OCI-LY1 (cell line): ENCODE measurements around the gene MC2R.

Source experiments
- H2AFZ ChIP-seq: fragments of 200-600 bp; sonication (generic), shearing (Covaris generic); 2 replicates; pipeline ENCODE4 v1.6.0; 2014; ENCODE audit warnings: antibody characterized with exemption, mild to moderate bottlenecking, low read length
- H3F3A ChIP-seq: fragments of 200-600 bp; sonication (generic), shearing (Covaris generic); 2 replicates; pipeline ENCODE4 v1.6.0; 2014; ENCODE audit warnings: mild to moderate bottlenecking, antibody characterized with exemption, low read length, moderate library complexity; ENCODE audit not compliant: insufficient read depth
- H3K27ac ChIP-seq: fragments of 200-600 bp; sonication (generic); 2 replicates; pipeline ENCODE4 v1.5.1; 2014; ENCODE audit warnings: low read length, mixed run types, mild to moderate bottlenecking, low read depth; ENCODE audit not compliant: poor library complexity, severe bottlenecking
- H3K27me3 ChIP-seq: fragments of 200-600 bp; sonication (generic); 2 replicates; pipeline ENCODE4 v1.6.0; 2014; ENCODE audit warnings: antibody characterized with exemption, mild to moderate bottlenecking, low read length, moderate library complexity; ENCODE audit not compliant: insufficient read depth
- H3K36me3 ChIP-seq: fragments of 200-600 bp; sonication (generic); 2 replicates; pipeline ENCODE4 v1.6.1; 2014; ENCODE audit warnings: mild to moderate bottlenecking, antibody characterized with exemption, low read length, moderate library complexity, mixed read lengths; ENCODE audit not compliant: insufficient read depth
- H3K4me1 ChIP-seq: fragments of 200-600 bp; sonication (generic); 2 replicates; pipeline ENCODE4 v1.5.1; 2014; ENCODE audit warnings: mild to moderate bottlenecking, low read length, moderate library complexity; ENCODE audit not compliant: insufficient read depth, severe bottlenecking
- H3K4me2 ChIP-seq: fragments of 200-600 bp; sonication (generic), shearing (Covaris generic); 2 replicates; pipeline ENCODE4 v1.6.1; 2014; ENCODE audit warnings: low read length
- H3K4me3 ChIP-seq: fragments of 200-600 bp; sonication (generic); 2 replicates; pipeline ENCODE4 v1.5.1; 2014; ENCODE audit warnings: low read length, low read depth, mild to moderate bottlenecking, mixed read lengths; ENCODE audit not compliant: poor library complexity, severe bottlenecking
- H3K79me2 ChIP-seq: fragments of 200-600 bp; shearing (Covaris generic); 2 replicates; pipeline ENCODE4 v1.6.1; 2016; ENCODE audit warnings: mixed run types, low read length, mixed read lengths; ENCODE audit not compliant: insufficient read depth
- H3K9ac ChIP-seq: fragments of 200-600 bp; sonication (generic), shearing (Covaris generic); 2 replicates; pipeline ENCODE4 v1.6.1; 2014; ENCODE audit warnings: mild to moderate bottlenecking, low read length, mixed read lengths
- H3K9me2 ChIP-seq: fragments of 200-600 bp; sonication (generic), shearing (Covaris generic); 2 replicates; pipeline ENCODE4 v1.6.1; 2014; ENCODE audit warnings: low read depth, mild to moderate bottlenecking, low read length, mixed read lengths
- H3K9me3 ChIP-seq: fragments of 200-600 bp; shearing (Covaris generic); 2 replicates; pipeline ENCODE4 v1.6.1; 2014; ENCODE audit warnings: low read length, mixed read lengths
- H4K20me1 ChIP-seq: fragments of 200-600 bp; sonication (generic), shearing (Covaris generic); 2 replicates; pipeline ENCODE4 v1.6.0; 2016; ENCODE audit warnings: mild to moderate bottlenecking, low read length; ENCODE audit not compliant: insufficient read depth
- CTCF ChIP-seq: fragments of 200-600 bp; sonication (generic), shearing (Covaris generic); IDR thresholded peaks from 2 replicates; pipeline ENCODE4 v1.5.1; 2017; ENCODE audit warnings: mild to moderate bottlenecking, antibody characterized with exemption, low read length, moderate library complexity, mixed read lengths
- EZH2 ChIP-seq: fragments of 200-600 bp; sonication (generic), shearing (Covaris generic); IDR thresholded peaks from 2 replicates; pipeline ENCODE4 v1.8.0; 2017; ENCODE audit warnings: borderline replicate concordance, mixed run types, mild to moderate bottlenecking, antibody characterized with exemption, low read length, moderate library complexity, mixed read lengths

The MC2R gene

GRCh38 chr18:13910501-13910900, 4.8 kb downstream of the MC2R start:
- Histone ChIP-seq H3K9me3 (no peaks in the 10 kb centered on the region), H3K4me1 (no peaks in the 10 kb centered on the region), H3K9ac (no peak overlapping the region), H3F3A (no peaks in the 10 kb centered on the region), H3K79me2 (no peaks in the 10 kb centered on the region), H3K9me2 (no peaks in the 10 kb centered on the region), H3K27ac (no peak overlapping the region), H3K27me3 (no peaks in the 10 kb centered on the region), H3K4me3 (no peak overlapping the region), H3K4me2 (no peak overlapping the region), H3K36me3 (no peaks in the 10 kb centered on the region), H4K20me1 (no peaks in the 10 kb centered on the region), H2AFZ (no peak overlapping the region)
- TF ChIP-seq EZH2: no peak
- TF ChIP-seq CTCF: no peak

- H3K4me3 ChIP-seq: no peak overlapping the region
- no peak overlapping the region for H3K9ac ChIP-seq
- H3K27ac ChIP-seq: no peak overlapping the region
- H2AFZ ChIP-seq: no peak overlapping the region
- no peaks in the 10 kb centered on the region for H3K79me2 ChIP-seq
- no peaks in the 10 kb centered on the region for H3F3A ChIP-seq
- no peaks in the 10 kb centered on the region for H4K20me1 ChIP-seq
- H3K27me3 ChIP-seq: no peaks in the 10 kb centered on the region
- no peak overlapping the region for H3K4me2 ChIP-seq
- H3K9me3 ChIP-seq: no peaks in the 10 kb centered on the region
- H3K4me1 ChIP-seq: no peaks in the 10 kb centered on the region
- no peak for TF ChIP-seq EZH2
- TF ChIP-seq CTCF: peak; percentile 37; the same call in 1 of the 2 replicates
- H3K9me2 ChIP-seq: no peaks in the 10 kb centered on the region
- H3K36me3 ChIP-seq: no peaks in the 10 kb centered on the region
These were observed 6.0 kb downstream of the MC2R start for GRCh38 chr18:13909141-13909940.

- Histone ChIP-seq H3K9me2 (no peaks in the 10 kb centered on the region), H3K9ac (no peak overlapping the region), H3K27me3 (no peaks in the 10 kb centered on the region), H3K9me3 (no peaks in the 10 kb centered on the region), H3K36me3 (no peaks in the 10 kb centered on the region), H3F3A (no peaks in the 10 kb centered on the region), H3K79me2 (no peaks in the 10 kb centered on the region), H3K4me1 (no peaks in the 10 kb centered on the region), H3K4me2 (no peak overlapping the region), H3K4me3 (no peak overlapping the region), H3K27ac (no peak overlapping the region), H4K20me1 (no peaks in the 10 kb centered on the region), H2AFZ (no peak overlapping the region)
- TF ChIP-seq CTCF (no peak), EZH2 (no peak)
These were observed 14.7 kb downstream of the MC2R start for GRCh38 chr18:13900633-13901032.
